Mesothelial cell of epicardium (in vitro differentiated cells): Measurements from ENCODE around the gene RS1. TPM values are rescaled to one million over a fixed set of nuclear protein-coding genes. Genes with fewer than 3 reads are reported as not detected.

Source experiments
- DNase-seq, 2 experiments: peaks; one replicate each; pipeline ENCODE4 v3.0.0; 2021; ENCODE audit warnings: low spot score in 2 of 2; ENCODE audit not compliant: unreplicated experiment in 2 of 2
- H3K27ac Mint-ChIP-seq: 2 replicates; pipeline ENCODE4 v1.8.0; 2021; ENCODE audit warnings: mixed read lengths
- H3K27me3 Mint-ChIP-seq: 2 replicates; pipeline ENCODE4 v1.8.0; 2021; ENCODE audit warnings: low read depth, mixed read lengths
- H3K36me3 Mint-ChIP-seq: 2 replicates; pipeline ENCODE4 v1.8.0; 2021; ENCODE audit warnings: mixed read lengths
- H3K4me1 Mint-ChIP-seq: 2 replicates; pipeline ENCODE4 v1.8.0; 2021; ENCODE audit warnings: mixed read lengths
- H3K4me3 Mint-ChIP-seq: 2 replicates; pipeline ENCODE4 v1.8.0; 2021; ENCODE audit warnings: mild to moderate bottlenecking, moderate library complexity, mixed read lengths
- H3K9me3 Mint-ChIP-seq: 2 replicates; pipeline ENCODE4 v1.8.0; 2021; ENCODE audit warnings: mixed read lengths
- CTCF ChIP-seq: fragments of 200-600 bp; sonication (generic); IDR thresholded peaks from one replicate; pipeline ENCODE4 v1.5.0; 2021; ENCODE audit warnings: antibody characterized with exemption; ENCODE audit not compliant: unreplicated experiment
- total RNA-seq: library from RNA; stranded (reverse); gene quantifications from 3 replicates; pipeline ENCODE4 v1.2.1, GENCODE V29; 2021

RS1 gene
- total RNA-seq, 1 donor from 2014 or later: not detected

GRCh38 chrX:18666614-18667013, 5.3 kb downstream of the RS1 start:
- Mint-ChIP-seq H3K27me3 (no peaks in the 10 kb centered on the region), H3K4me3 (no peak overlapping the region), H3K27ac (no peak overlapping the region), H3K36me3 (peaks cover 2% of the 10 kb centered on the region), H3K9me3 (peaks cover 25% of the 10 kb centered on the region), H3K4me1 (no peaks in the 10 kb centered on the region)
- no peak for TF ChIP-seq CTCF
- DNase-seq: no peak

DNA sequence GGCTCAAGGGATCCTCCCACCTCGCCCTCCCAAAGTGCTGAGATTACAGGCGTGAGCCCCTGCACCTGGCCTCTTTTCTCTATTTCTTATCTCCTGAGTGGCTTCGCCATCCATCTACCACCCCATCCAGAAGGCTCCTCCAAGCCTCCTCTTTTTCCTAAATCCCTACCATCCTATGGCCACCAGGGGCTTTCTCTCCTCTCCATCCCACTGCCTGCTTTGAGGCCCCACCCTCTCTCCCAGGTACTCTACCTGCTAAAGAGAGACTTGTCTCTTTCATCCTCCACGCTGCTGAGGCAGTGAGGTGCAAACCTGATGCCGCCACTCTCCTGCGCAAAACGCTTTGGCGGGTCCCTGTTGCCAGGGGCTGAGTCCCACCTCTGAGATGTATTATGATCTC, 7.0 kb downstream of the RS1 start:
- no peaks in the 10 kb centered on the region for H3K4me1 Mint-ChIP-seq
- no peak overlapping the region for H3K27ac Mint-ChIP-seq
- no peak for DNase-seq
- no peak overlapping the region for H3K4me3 Mint-ChIP-seq
- TF ChIP-seq CTCF: no peak
- peaks cover 2% of the 10 kb centered on the region for H3K36me3 Mint-ChIP-seq
- peaks cover 28% of the 10 kb centered on the region for H3K9me3 Mint-ChIP-seq
- no peaks in the 10 kb centered on the region for H3K27me3 Mint-ChIP-seq

- Mint-ChIP-seq H3K4me1 (no peaks in the 10 kb centered on the region), H3K36me3 (peaks cover 2% of the 10 kb centered on the region), H3K27me3 (no peaks in the 10 kb centered on the region), H3K27ac (no peak overlapping the region), H3K9me3 (peaks cover 25% of the 10 kb centered on the region), H3K4me3 (no peak overlapping the region)
- TF ChIP-seq CTCF: no peak
- no peak for DNase-seq
Measured at GRCh38 chrX:18661273-18661672, 10.6 kb downstream of the RS1 start.

- H3K27ac Mint-ChIP-seq: no peak overlapping the region
- no peak for TF ChIP-seq CTCF
- peaks cover 2% of the 10 kb centered on the region for H3K4me1 Mint-ChIP-seq
- no peaks in the 10 kb centered on the region for H3K36me3 Mint-ChIP-seq
- no peaks in the 10 kb centered on the region for H3K27me3 Mint-ChIP-seq
- peaks cover 3% of the 10 kb centered on the region for H3K9me3 Mint-ChIP-seq
- no peak for DNase-seq
- H3K4me3 Mint-ChIP-seq: no peak overlapping the region
Measured at GRCh38 chrX:18654875-18655836, 16.8 kb downstream of the RS1 start.

- TF ChIP-seq CTCF: no peak
- DNase-seq: no peak
- Mint-ChIP-seq H3K27ac (no peak overlapping the region), H3K4me3 (no peak overlapping the region), H3K36me3 (no peaks in the 10 kb centered on the region), H3K9me3 (peaks cover 3% of the 10 kb centered on the region), H3K4me1 (peaks cover 15% of the 10 kb centered on the region), H3K27me3 (no peaks in the 10 kb centered on the region)
Measured at GRCh38 chrX:18652636-18653035, 19.3 kb downstream of the RS1 start.
